ENCODE data around the gene NELL1. TPM values are rescaled to one million over a fixed set of nuclear protein-coding genes. Genes with fewer than 3 reads are reported as not detected.

The NELL1 gene
- total RNA-seq (2014; rRNA removed; shearing (Covaris generic)) (0.39 and 1.6 TPM in 2 replicates), polyA plus RNA-seq (2016; fragmentation: Nextera tagmentation; extraction: Ambion mirVana) (not detected in 2 replicates)
- long read RNA-seq: 0 reads

- ATAC-seq: peak; percentile 45
- Mint-ChIP-seq H3K4me3 (peak within 1 kb of the TSS; percentile 81), H3K9me3 (no peaks in the 10 kb centered on the region; the same call in 1 of the 3 replicates), H3K27me3 (ENCODE audit: insufficient read depth, low read depth, poor library complexity) (peaks cover 54% of the 10 kb centered on the region), H3K36me3 (ENCODE audit: low read depth) (no peaks in the 10 kb centered on the region), H3K27ac (no peak within 1 kb of the TSS), H3K4me1 (peaks cover 27% of the 10 kb centered on the region)
- Histone ChIP-seq H3F3A (replicated peaks; ENCODE audit: low read depth) (peaks cover 9% of the 10 kb centered on the region; the same call in 1 of the 2 replicates), H3K4me2 (peak within 1 kb of the TSS; percentile 96), H3K27ac (ENCODE audit: low read depth) (no peak within 1 kb of the TSS), H3K4me3 (peak within 1 kb of the TSS; percentile 77), H2AFZ (peak within 1 kb of the TSS; percentile 94), H3K27me3 (ENCODE audit: insufficient read depth) (peaks cover 77% of the 10 kb centered on the region), H4K20me1 (replicated peaks; ENCODE audit: insufficient read depth) (peaks cover 13% of the 10 kb centered on the region), H3K9me2 (ENCODE audit: insufficient read depth) (no peaks in the 10 kb centered on the region), H3K79me2 (replicated peaks; ENCODE audit: insufficient read depth) (no peaks in the 10 kb centered on the region), H3K36me3 (ENCODE audit: insufficient read depth) (no peaks in the 10 kb centered on the region), H3K4me1 (ENCODE audit: insufficient read depth) (peaks cover 32% of the 10 kb centered on the region)
- TF ChIP-seq CTCF (conservative IDR thresholded peaks at IDR 0.05; ENCODE audit: low read depth in 2 of 2) (no peak), JUNB (IDR thresholded peaks at IDR 0.05; ENCODE audit: unreplicated experiment) (no peak), EZH2 (IDR thresholded peaks at IDR 0.05; ENCODE audit: low read depth, unreplicated experiment) (peak; percentile 63), EZH2phosphoT487 (IDR thresholded peaks at IDR 0.05; ENCODE audit: unreplicated experiment) (peak; percentile 93)
- peak; percentile 68 for DNase-seq (ENCODE audit: low spot score)
Measured at GRCh38 chr11:20668844-20669819, at the start of gene NELL1. TSS of gene NELL1 (plus strand) at chr11:20669586.

DNA sequence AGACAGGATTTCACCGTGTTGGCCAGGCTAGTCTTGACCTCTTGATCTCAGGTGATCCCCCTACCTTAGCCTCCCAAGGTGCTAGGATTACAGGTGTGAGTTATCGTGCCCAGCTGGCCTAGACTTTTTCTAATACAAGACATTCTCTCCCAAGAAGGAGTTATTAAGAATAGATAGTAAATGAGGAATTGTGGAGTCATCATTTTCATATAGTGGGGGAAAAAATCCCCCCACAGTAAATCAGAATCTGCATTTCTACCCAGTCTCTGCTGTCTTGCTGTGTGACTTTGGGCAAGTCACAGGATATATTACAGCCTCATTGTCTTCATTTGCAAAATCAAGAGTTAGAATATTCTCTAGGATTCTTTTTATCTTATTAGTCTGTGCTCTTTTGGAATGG, 48.4 kb upstream of the NELL1 start:
- Mint-ChIP-seq H3K27ac (no peak overlapping the region), H3K4me1 (peaks cover 35% of the 10 kb centered on the region), H3K36me3 (ENCODE audit: low read depth) (no peaks in the 10 kb centered on the region), H3K27me3 (ENCODE audit: insufficient read depth, low read depth, poor library complexity) (peaks cover 4% of the 10 kb centered on the region), H3K9me3 (no peaks in the 10 kb centered on the region; the same call in 2 of the 3 replicates), H3K4me3 (no peak overlapping the region; the same call in 2 of the 3 replicates)
- no peaks in the 10 kb centered on the region for H4K20me1 ChIP-seq (replicated peaks; ENCODE audit: insufficient read depth)
- peaks cover 18% of the 10 kb centered on the region for H3K4me1 ChIP-seq (ENCODE audit: insufficient read depth)
- H3K36me3 ChIP-seq (ENCODE audit: insufficient read depth): no peaks in the 10 kb centered on the region
- no peak overlapping the region for H2AFZ ChIP-seq
- no peaks in the 10 kb centered on the region for H3K27me3 ChIP-seq (ENCODE audit: insufficient read depth)
- no peak overlapping the region for H3K4me3 ChIP-seq
- 0 out of 2 replicates have a peak, but pooled peaks cover 6% of the 10 kb centered on the region for H3F3A ChIP-seq (replicated peaks; ENCODE audit: low read depth)
- no peak for ATAC-seq
- no peak overlapping the region for H3K27ac ChIP-seq (ENCODE audit: low read depth)
- H3K4me2 ChIP-seq: peak overlapping the region; percentile 68
- DNase-seq (ENCODE audit: low spot score): no peak
- no peaks in the 10 kb centered on the region for H3K79me2 ChIP-seq (replicated peaks; ENCODE audit: insufficient read depth)
- 0 out of 2 replicates have a peak, but pooled peaks cover 3% of the 10 kb centered on the region for H3K9me2 ChIP-seq (ENCODE audit: insufficient read depth)
- TF ChIP-seq ETS1 (IDR thresholded peaks at IDR 0.05) (no peak), NANOG (IDR thresholded peaks at IDR 0.05; ENCODE audit: borderline replicate concordance) (no peak), EZH2phosphoT487 (IDR thresholded peaks at IDR 0.05; ENCODE audit: unreplicated experiment) (no peak), STAT1 (IDR thresholded peaks at IDR 0.05; ENCODE audit: unreplicated experiment) (no peak), POLR2AphosphoS5 (IDR thresholded peaks at IDR 0.05; ENCODE audit: low read depth) (no peak), JUNB (IDR thresholded peaks at IDR 0.05; ENCODE audit: unreplicated experiment) (no peak), CTCF (conservative IDR thresholded peaks at IDR 0.05; ENCODE audit: low read depth in 2 of 2) (no peak), EZH2 (IDR thresholded peaks at IDR 0.05; ENCODE audit: low read depth, unreplicated experiment) (no peak), ZNF114 (CRISPR knock-in tag; IDR thresholded peaks at IDR 0.05) (no peak), ZNF331 (CRISPR knock-in tag; IDR thresholded peaks at IDR 0.05; ENCODE audit: low read depth) (no peak)
- TF ChIP-seq, protein P1, sequence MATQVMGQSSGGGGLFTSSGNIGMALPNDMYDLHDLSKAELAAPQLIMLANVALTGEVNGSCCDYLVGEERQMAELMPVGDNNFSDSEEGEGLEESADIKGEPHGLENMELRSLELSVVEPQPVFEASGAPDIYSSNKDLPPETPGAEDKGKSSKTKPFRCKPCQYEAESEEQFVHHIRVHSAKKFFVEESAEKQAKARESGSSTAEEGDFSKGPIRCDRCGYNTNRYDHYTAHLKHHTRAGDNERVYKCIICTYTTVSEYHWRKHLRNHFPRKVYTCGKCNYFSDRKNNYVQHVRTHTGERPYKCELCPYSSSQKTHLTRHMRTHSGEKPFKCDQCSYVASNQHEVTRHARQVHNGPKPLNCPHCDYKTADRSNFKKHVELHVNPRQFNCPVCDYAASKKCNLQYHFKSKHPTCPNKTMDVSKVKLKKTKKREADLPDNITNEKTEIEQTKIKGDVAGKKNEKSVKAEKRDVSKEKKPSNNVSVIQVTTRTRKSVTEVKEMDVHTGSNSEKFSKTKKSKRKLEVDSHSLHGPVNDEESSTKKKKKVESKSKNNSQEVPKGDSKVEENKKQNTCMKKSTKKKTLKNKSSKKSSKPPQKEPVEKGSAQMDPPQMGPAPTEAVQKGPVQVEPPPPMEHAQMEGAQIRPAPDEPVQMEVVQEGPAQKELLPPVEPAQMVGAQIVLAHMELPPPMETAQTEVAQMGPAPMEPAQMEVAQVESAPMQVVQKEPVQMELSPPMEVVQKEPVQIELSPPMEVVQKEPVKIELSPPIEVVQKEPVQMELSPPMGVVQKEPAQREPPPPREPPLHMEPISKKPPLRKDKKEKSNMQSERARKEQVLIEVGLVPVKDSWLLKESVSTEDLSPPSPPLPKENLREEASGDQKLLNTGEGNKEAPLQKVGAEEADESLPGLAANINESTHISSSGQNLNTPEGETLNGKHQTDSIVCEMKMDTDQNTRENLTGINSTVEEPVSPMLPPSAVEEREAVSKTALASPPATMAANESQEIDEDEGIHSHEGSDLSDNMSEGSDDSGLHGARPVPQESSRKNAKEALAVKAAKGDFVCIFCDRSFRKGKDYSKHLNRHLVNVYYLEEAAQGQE (IDR thresholded peaks at IDR 0.05; ENCODE audit: unreplicated experiment): no peak

Measured in GM23338 (cell line).